IPS-15b (cell line): Measurements from ENCODE around the gene RNF5.
"Not testable (repeated sequence)": the region's sequence is repeated elsewhere in the genome, so short reads cannot be mapped to it uniquely, and the experiment has no call there.

ENCODE experiments used
- H3K27me3 ChIP-seq: one replicate; pipeline ENCODE4 v1.6.1; 2013; ENCODE audit warnings: low read length; ENCODE audit not compliant: control insufficient read depth, insufficient read depth
- H3K36me3 ChIP-seq: one replicate; pipeline ENCODE4 v1.6.1; 2013; ENCODE audit warnings: low read length; ENCODE audit not compliant: control insufficient read depth, insufficient read depth
- H3K4me1 ChIP-seq: one replicate; pipeline ENCODE4 v1.6.1; 2013; ENCODE audit warnings: mild to moderate bottlenecking, low read length; ENCODE audit not compliant: control insufficient read depth, insufficient read depth
- H3K4me3 ChIP-seq: one replicate; pipeline ENCODE4 v1.5.1; 2013; ENCODE audit warnings: low read depth, low read length
- H3K9ac ChIP-seq: one replicate; pipeline ENCODE4 v1.6.1; 2013; ENCODE audit warnings: low read depth, mild to moderate bottlenecking, low read length
- H3K9me3 ChIP-seq: one replicate; pipeline ENCODE4 v1.6.1; 2013; ENCODE audit warnings: mild to moderate bottlenecking, low read length; ENCODE audit not compliant: control insufficient read depth, insufficient read depth

The RNF5 gene

GRCh38 chr6:32181915-32182529 lies 3.8 kb downstream of the RNF5 start:
- no peak overlapping the region for H3K9ac ChIP-seq
- H3K36me3 ChIP-seq: peaks cover 26% of the 10 kb centered on the region
- H3K9me3 ChIP-seq: no peaks in the 10 kb centered on the region
- H3K27me3 ChIP-seq: no peaks in the 10 kb centered on the region
- H3K4me1 ChIP-seq: peaks cover 5% of the 10 kb centered on the region
- no peak overlapping the region for H3K4me3 ChIP-seq

- Histone ChIP-seq H3K4me1 (peaks cover 5% of the 10 kb centered on the region), H3K9ac (no peak overlapping the region), H3K36me3 (peaks cover 32% of the 10 kb centered on the region), H3K27me3 (no peaks in the 10 kb centered on the region), H3K4me3 (no peak overlapping the region), H3K9me3 (no peaks in the 10 kb centered on the region)
Observed at GRCh38 chr6:32182555-32182981, 4.4 kb downstream of the RNF5 start.

GRCh38 chr6:32183030-32183429 lies 4.8 kb downstream of the RNF5 start:
- Histone ChIP-seq H3K4me1 (peaks cover 5% of the 10 kb centered on the region), H3K4me3 (no peak overlapping the region), H3K27me3 (no peaks in the 10 kb centered on the region), H3K36me3 (peaks cover 35% of the 10 kb centered on the region), H3K9ac (no peak overlapping the region), H3K9me3 (no peaks in the 10 kb centered on the region)

GRCh38 chr6:32183483-32184083 lies 5.4 kb downstream of the RNF5 start:
- Histone ChIP-seq H3K9me3 (no peaks in the 10 kb centered on the region), H3K27me3 (no peaks in the 10 kb centered on the region), H3K36me3 (peaks cover 35% of the 10 kb centered on the region), H3K4me3 (no peak overlapping the region), H3K4me1 (peaks cover 5% of the 10 kb centered on the region), H3K9ac (no peak overlapping the region)

- Histone ChIP-seq H3K9ac (no peak within 1 kb of the TSS), H3K27me3 (no peaks in the 10 kb centered on the region), H3K9me3 (no peaks in the 10 kb centered on the region), H3K36me3 (peaks cover 35% of the 10 kb centered on the region), H3K4me3 (no peak within 1 kb of the TSS), H3K4me1 (peaks cover 6% of the 10 kb centered on the region)
Observed at GRCh38 chr6:32184084-32184640, 6.0 kb downstream of the RNF5 start, which contains the start of gene AGER. TSS of gene AGER (minus strand) at chr6:32184253. CDS start at chr6:32184222, 31 bp downstream.

- H3K36me3 ChIP-seq: peaks cover 30% of the 10 kb centered on the region
- H3K9ac ChIP-seq, H3K9me3 ChIP-seq, H3K4me3 ChIP-seq, H3K4me1 ChIP-seq, H3K27me3 ChIP-seq: not testable (repeated sequence)
Observed at GRCh38 chr6:32185681-32186131, 7.5 kb downstream of the RNF5 start.

- not testable (repeated sequence) for H3K9ac ChIP-seq
- H3K36me3 ChIP-seq: peaks cover 24% of the 10 kb centered on the region
Observed at GRCh38 chr6:32186151-32186840, 8.1 kb downstream of the RNF5 start.

GRCh38 chr6:32187009-32187709 lies 9.0 kb downstream of the RNF5 start:
- H3K4me1 ChIP-seq: peaks cover 5% of the 10 kb centered on the region
- H3K9me3 ChIP-seq: no peaks in the 10 kb centered on the region
- H3K36me3 ChIP-seq: peaks cover 17% of the 10 kb centered on the region
- H3K27me3 ChIP-seq: no peaks in the 10 kb centered on the region
- no peak overlapping the region for H3K9ac ChIP-seq
- no peak overlapping the region for H3K4me3 ChIP-seq

More at GRCh38 chr6:32186151-32186840, 8.1 kb downstream of the RNF5 start:
- H3K4me1 ChIP-seq, H3K9me3 ChIP-seq, H3K4me3 ChIP-seq, H3K27me3 ChIP-seq: not testable (repeated sequence)

- H3K9ac ChIP-seq, H3K4me3 ChIP-seq: not testable (repeated sequence)
Observed at GRCh38 chr6:32187725-32188380, 9.6 kb downstream of the RNF5 start.

GRCh38 chr6:32188381-32189068 lies 10.3 kb downstream of the RNF5 start:
- Histone ChIP-seq H3K4me1 (peaks cover 5% of the 10 kb centered on the region), H3K9ac (peak overlapping the region; percentile 68)

More at GRCh38 chr6:32187725-32188380, 9.6 kb downstream of the RNF5 start:
- not testable (repeated sequence) for H3K27me3 ChIP-seq, H3K4me1 ChIP-seq, H3K9me3 ChIP-seq
- H3K36me3 ChIP-seq: peaks cover 11% of the 10 kb centered on the region

More at GRCh38 chr6:32188381-32189068, 10.3 kb downstream of the RNF5 start:
- H3K9me3 ChIP-seq: no peaks in the 10 kb centered on the region
- H3K36me3 ChIP-seq: peaks cover 9% of the 10 kb centered on the region
- peak overlapping the region; percentile 48 for H3K4me3 ChIP-seq
- no peaks in the 10 kb centered on the region for H3K27me3 ChIP-seq
